Hair follicular keratinocyte (primary cell): Measurements from ENCODE around the gene CFB. TPM values are rescaled to one million over a fixed set of nuclear protein-coding genes. Genes with fewer than 3 reads are reported as not detected.

Experiments
- total RNA-seq: library from RNA; depleted of rRNA; stranded (reverse); fragments of >200 nt; gene quantifications from 2 replicates; pipeline ENCODE4 v1.2.3, GENCODE V29; 2015

The CFB gene
- 1.2 and 3.4 TPM in 2 replicates for total RNA-seq

DNA sequence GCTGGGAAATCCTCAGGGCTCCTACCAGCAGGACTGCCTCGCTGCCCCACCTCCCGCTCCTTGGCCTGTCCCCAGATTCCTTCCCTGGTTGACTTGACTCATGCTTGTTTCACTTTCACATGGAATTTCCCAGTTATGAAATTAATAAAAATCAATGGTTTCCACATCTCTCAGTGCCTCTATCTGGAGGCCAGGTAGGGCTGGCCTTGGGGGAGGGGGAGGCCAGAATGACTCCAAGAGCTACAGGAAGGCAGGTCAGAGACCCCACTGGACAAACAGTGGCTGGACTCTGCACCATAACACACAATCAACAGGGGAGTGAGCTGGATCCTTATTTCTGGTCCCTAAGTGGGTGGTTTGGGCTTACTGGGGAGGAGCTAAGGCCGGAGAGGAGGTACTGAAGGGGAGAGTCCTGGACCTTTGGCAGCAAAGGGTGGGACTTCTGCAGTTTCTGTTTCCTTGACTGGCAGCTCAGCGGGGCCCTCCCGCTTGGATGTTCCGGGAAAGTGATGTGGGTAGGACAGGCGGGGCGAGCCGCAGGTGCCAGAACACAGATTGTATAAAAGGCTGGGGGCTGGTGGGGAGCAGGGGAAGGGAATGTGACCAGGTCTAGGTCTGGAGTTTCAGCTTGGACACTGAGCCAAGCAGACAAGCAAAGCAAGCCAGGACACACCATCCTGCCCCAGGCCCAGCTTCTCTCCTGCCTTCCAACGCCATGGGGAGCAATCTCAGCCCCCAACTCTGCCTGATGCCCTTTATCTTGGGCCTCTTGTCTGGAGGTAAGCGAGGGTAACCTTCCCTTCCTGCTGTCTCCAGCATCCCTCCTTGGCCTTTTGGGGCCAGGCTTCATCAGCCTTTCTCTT lies at the start of gene CFB:
TSS of gene CFB (plus strand) at position 589 of the 863 bp plus-strand sequence. CDS start at position 716, 127 bp downstream.

DNA sequence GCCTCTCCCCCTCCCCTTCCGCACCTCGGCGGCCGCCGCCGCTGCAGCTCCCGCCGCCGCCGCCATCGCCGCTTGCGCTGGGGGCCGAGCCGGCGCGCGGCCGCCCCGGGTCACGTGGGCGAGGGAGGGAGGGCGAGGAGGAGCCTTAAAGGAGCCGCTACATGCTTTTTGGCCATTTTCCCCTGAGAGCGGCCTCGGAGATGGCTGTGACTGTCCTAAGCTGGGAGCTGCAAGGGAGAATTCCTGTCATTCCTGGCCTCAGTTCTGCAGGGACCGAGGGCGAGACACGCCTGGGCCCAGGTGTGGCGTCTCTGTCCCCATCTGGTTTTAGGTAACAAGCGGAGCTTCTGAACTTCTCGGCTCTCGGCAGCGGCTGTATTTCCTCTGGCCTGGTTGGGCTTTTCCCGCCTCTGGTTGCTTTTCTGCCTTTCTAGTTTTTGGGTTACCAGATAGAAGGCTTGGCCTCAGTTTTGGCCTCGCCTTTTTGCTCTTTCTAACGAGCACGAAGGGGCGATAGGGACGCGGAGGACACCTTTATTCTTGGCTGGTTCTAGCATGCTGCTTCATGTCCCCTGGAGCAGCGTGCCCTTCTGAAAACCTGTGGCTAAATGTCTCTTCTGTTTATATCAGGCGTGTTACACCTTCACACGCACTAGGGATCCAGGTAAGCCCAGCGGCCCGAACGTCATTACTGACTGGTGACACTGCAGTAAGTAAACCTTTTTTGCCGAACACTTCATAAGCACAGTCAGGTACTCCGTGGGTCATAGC lies 48.1 kb upstream of the CFB start, which contains the start of gene EHMT2:
TSS of gene EHMT2 (minus strand) at position 87 of the 771 bp plus-strand sequence. CDS start at position 66, 21 bp downstream.

DNA sequence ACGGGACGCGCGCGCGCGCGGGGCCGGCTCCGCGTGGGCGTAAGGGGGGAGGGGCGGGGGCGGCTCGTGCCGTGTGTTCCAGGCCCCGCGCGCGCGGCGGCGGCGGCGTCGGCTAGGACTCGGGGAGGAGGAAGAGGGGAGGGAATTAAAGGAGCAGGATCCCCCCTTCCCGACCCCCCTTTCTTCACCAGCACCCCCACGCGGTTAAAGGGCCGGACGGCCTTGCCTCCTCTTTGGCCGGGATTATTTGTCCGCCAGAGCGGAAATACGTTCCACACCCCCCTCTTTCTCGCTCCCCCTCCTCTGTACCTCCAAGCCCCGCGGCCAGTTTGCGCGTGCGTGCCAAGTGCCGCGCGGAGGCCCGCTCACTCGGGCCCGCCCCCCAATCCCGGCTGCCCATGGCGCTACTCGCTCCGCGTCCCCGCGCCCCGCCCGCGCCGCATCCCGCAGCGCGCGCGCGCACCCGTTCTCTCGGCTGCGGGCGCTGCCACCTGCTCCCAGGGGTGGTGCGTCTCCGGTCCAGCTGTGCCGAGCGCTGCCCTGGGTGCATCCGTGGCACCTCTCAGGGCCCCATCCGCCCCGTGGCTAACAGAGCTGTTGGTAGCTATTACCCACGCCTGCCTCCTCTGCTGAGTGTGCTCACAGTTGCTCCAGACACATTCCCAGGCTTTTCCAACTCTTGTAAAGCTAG lies 43.8 kb upstream of the CFB start, which contains the start of gene ZBTB12:
TSS of gene ZBTB12 (minus strand) at position 134 of the 691 bp plus-strand sequence. CDS start 781 bp downstream, outside the sequence.

DNA sequence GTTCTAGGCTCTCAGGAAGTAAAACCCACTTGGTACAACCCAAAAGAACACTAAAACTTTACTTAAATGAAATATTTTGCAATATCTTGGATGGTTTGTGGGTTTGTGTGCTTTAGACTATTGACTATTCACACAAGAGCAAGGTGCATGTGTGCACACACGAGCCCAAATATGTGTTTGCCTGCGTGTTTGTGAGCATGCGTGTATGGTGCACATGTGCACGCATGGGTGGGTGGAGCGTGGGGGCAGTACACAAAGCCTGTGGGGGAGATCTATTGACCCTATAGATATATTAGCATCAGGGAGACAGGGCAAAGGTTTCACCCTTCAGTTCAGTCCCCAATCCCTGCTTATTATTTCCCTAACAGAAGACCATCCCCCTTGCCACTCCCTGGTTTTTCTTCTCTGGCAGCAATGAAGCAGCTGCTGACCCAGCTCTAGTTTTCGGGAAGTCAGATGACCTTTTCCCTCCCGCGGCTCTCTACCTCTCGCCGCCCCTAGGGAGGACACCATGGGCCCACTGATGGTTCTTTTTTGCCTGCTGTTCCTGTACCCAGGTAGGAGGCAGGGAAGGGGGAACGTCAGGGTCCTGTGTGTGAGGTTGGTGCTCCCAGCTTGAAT lies 18.5 kb upstream of the CFB start, which contains the start of gene C2:
TSS of gene C2 (plus strand) at position 476 of the 621 bp plus-strand sequence. CDS start at position 512, 36 bp downstream.

DNA sequence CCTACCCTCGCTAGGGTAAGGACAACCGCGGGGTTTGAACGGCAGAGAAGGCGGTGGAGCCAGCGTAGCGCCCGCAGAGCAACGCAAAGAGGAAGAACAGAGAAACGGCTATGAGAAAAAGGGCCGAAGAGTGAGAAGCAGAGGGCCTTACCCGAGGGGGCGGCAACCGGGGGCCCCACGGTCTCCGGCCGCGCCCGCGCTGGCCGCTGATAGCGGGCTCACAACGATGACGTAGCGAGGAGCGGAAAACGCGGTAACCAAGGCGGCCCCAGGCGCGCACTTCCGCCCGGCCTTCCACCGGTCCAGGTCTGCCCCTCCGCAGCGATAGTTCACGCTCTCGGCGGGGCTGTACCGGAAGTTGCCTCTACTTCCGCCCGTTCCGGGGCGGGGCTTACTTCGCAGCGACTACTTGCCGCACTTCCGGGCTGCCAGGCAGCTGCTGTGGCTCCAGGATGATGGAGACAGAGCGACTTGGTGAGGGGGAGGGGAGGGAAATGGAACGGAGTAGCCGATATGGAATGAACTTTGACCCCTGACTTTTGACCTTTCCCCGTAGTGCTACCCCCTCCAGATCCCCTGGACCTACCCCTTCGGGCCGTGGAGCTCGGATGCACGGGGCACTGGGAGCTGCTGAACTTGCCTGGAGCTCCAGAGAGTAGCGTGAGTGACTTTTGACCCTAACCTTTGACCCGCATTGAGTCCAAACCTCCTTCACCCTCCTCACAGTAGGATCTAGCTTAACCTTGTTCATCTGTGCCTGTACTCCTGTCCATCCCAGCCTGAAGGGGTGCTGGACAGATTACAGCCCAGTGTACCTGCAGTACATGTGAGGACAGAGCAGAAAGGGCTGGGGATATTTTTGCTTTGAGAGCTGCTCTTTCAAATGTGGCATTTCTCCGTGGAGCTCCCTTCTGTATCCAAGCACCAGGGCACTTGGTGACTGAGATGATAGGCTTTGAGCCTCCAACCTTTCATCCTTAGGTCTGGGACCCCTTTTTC lies 13.1 kb downstream of the CFB start, which contains the start of the genes NELFE and SKIC2:
TSS of gene NELFE (minus strand) at position 231 of the 999 bp plus-strand sequence. CDS start 525 bp downstream, outside the sequence.
TSS of gene SKIC2 (plus strand) at position 435 of the 999 bp plus-strand sequence. CDS start at position 453, 18 bp downstream.

DNA sequence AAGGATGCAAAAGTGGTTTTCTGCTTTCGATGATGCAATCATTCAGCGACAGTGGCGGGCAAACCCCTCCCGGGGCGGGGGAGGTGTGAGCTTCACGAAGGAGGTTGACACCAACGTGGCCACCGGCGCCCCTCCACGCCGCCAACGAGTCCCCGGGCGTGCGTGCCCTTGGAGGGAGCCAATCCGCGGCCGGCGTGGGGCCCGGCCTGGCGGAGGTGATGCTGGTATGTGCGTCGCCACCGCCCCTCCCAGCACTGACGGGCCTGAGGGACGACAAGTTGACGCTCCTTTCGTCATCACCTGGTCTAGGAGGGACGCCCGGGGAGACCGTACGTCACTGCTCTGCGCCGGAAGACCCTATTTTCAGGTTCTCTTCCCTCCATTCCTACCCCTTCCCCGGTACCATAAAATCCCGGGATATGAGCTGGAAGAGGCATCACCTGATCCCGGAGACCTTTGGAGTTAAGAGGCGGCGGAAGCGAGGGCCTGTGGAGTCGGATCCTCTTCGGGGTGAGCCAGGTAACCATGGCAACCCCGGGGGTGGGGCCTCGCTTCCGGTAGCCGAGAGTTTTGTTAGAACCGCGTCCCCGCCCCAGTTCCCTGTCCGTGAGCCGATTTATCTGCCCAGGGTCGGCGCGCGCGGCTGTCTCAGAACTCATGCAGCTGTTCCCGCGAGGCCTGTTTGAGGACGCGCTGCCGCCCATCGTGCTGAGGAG lies 26.3 kb downstream of the CFB start, which contains the start of gene DXO:
TSS of gene DXO (minus strand) at position 146 of the 716 bp plus-strand sequence. CDS start 463 bp downstream, outside the sequence.

DNA sequence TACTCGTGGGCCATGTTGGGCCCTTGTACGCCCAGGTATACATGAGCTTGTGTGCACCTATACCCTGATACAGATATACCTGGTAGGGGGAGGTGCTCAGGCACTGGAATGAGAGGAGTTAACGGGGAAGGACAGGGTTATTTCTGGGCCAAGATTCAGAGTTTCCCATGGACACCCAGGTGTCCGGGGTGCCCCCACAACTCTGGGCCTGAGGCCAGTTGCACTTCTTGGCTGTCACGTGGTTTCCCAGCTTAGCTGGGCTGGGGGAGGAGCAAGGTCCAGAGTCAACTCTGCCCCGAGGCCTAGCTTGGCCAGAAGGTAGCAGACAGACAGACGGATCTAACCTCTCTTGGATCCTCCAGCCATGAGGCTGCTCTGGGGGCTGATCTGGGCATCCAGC lies 35.8 kb downstream of the CFB start, which contains the start of gene C4A:
TSS of gene C4A (plus strand) at position 314 of the 400 bp plus-strand sequence. CDS start at position 365, 51 bp downstream.

Other genes starting within 250 kb of the CFB start
- gene ABHD16A, start 242.8 kb upstream of the CFB start, total RNA-seq, result 24.0 and 27.8 TPM in 2 replicates
- not detected in 2 replicates for gene LY6G6F, start 239.2 kb upstream of the CFB start, total RNA-seq
- not detected in 2 replicates for gene LY6G6D, start 230.7 kb upstream of the CFB start, total RNA-seq
- gene LY6G6C, start 224.3 kb upstream of the CFB start, total RNA-seq, result 0.15 TPM in 1 of 2 replicates, not detected in the other
- gene MPIG6B, start 222.7 kb upstream of the CFB start, total RNA-seq, result not detected in 2 replicates
- gene DDAH2, start 216.8 kb upstream of the CFB start, total RNA-seq, result 9.5 and 16.1 TPM in 2 replicates
- gene CLIC1, start 209.6 kb upstream of the CFB start, total RNA-seq, result 805 and 887 TPM in 2 replicates
- 6.2 and 7.4 TPM in 2 replicates for gene MSH5, start 206.1 kb upstream of the CFB start, total RNA-seq
- gene SAPCD1, start 183.4 kb upstream of the CFB start, total RNA-seq, result 0.70 and 1.5 TPM in 2 replicates
- 0.19 and 0.86 TPM in 2 replicates for gene VWA7, start 168.8 kb upstream of the CFB start, total RNA-seq
- 84.7 and 118 TPM in 2 replicates for gene VARS1, start 150.3 kb upstream of the CFB start, total RNA-seq
- gene LSM2, start 139.1 kb upstream of the CFB start, total RNA-seq, result 95.7 and 134 TPM in 2 replicates
- 0.53 and 0.62 TPM in 2 replicates for gene HSPA1L, start 130.8 kb upstream of the CFB start, total RNA-seq
- gene HSPA1A, start 130.6 kb upstream of the CFB start, total RNA-seq, result 37.6 and 59.1 TPM in 2 replicates
- 76.1 and 133 TPM in 2 replicates for gene HSPA1B, start 118.4 kb upstream of the CFB start, total RNA-seq
- 33.3 and 33.7 TPM in 2 replicates for gene NEU1, start 83.3 kb upstream of the CFB start, total RNA-seq
- gene SLC44A4, start 67.1 kb upstream of the CFB start, total RNA-seq, result 0.04 TPM in 1 of 2 replicates, not detected in the other
- gene EHMT2, start 48.4 kb upstream of the CFB start, total RNA-seq, result 22.2 and 24.5 TPM in 2 replicates
- 0.30 and 0.39 TPM in 2 replicates for gene ZBTB12, start 44.0 kb upstream of the CFB start, total RNA-seq
- gene C2, start 18.4 kb upstream of the CFB start, total RNA-seq, result not detected in 2 replicates
- 129 and 171 TPM in 2 replicates for gene NELFE, start 12.9 kb downstream of the CFB start, total RNA-seq
- gene SKIC2, start 13.1 kb downstream of the CFB start, total RNA-seq, result 34.5 and 47.2 TPM in 2 replicates
- gene DXO, start 26.0 kb downstream of the CFB start, total RNA-seq, result 17.2 and 20.9 TPM in 2 replicates
- 1.7 and 3.4 TPM in 2 replicates for gene C4A, start 36.0 kb downstream of the CFB start, total RNA-seq
- 1.2 and 2.4 TPM in 2 replicates for gene C4B, start 68.7 kb downstream of the CFB start, total RNA-seq
- gene CYP21A2, start 92.3 kb downstream of the CFB start, total RNA-seq, result not detected in 2 replicates
- 0.23 and 0.30 TPM in 2 replicates for gene TNXB, start 163.2 kb downstream of the CFB start, total RNA-seq
- gene ATF6B, start 182.2 kb downstream of the CFB start, total RNA-seq, result 16.0 and 22.0 TPM in 2 replicates
- gene FKBPL, start 184.2 kb downstream of the CFB start, total RNA-seq, result 4.5 and 7.8 TPM in 2 replicates
- not detected in 2 replicates for gene PRRT1, start 205.8 kb downstream of the CFB start, total RNA-seq
- gene PPT2, start 208.0 kb downstream of the CFB start, total RNA-seq, result 14.3 and 17.5 TPM in 2 replicates
- gene EGFL8, start 218.5 kb downstream of the CFB start, total RNA-seq, result 0.57 and 1.0 TPM in 2 replicates
- gene AGPAT1, start 230.0 kb downstream of the CFB start, total RNA-seq, result 49.2 and 63.7 TPM in 2 replicates
- 37.5 and 64.1 TPM in 2 replicates for gene RNF5, start 232.3 kb downstream of the CFB start, total RNA-seq
- 1.3 and 1.8 TPM in 2 replicates for gene AGER, start 238.2 kb downstream of the CFB start, total RNA-seq
- gene PBX2, start 244.1 kb downstream of the CFB start, total RNA-seq, result 22.7 and 42.2 TPM in 2 replicates
- 7.0 and 13.3 TPM in 2 replicates for gene GPSM3, start 246.5 kb downstream of the CFB start, total RNA-seq